A549 (cell line): ENCODE data around the gene KCNAB2. TPM values are rescaled to one million over a fixed set of nuclear protein-coding genes. Genes with fewer than 3 reads are reported as not detected.

Source experiments
- ATAC-seq, 2 experiments: fragments of 200-7000 bp in 1 of 2; fragments of >200 bp in 1 of 2; cut with Nextera tagmentation in 1 of 2; cut with Tn5 transposase in 1 of 2; 3 replicates each; pipeline versions ENCODE4 v1.8.0 to v1.9.1; 2018 to 2020; ENCODE audit warnings: mild to moderate bottlenecking in 1 of 2, moderate library complexity in 1 of 2
- CTCF ChIA-PET: fragments of 300-600 bp; sonication (Branson Sonifier 250); formaldehyde crosslinking; extraction: SDS; loops from one replicate; lab custom pipeline; 2021; ENCODE audit warnings: antibody characterized with exemption, inconsistent platforms; lab: Yijun Ruan, JAX
- POLR2A ChIA-PET: fragments of 350-600 bp; formaldehyde crosslinking; extraction: SDS; loops from one replicate; lab custom pipeline; 2021; ENCODE audit warnings: antibody characterized with exemption, inconsistent platforms; lab: Yijun Ruan, JAX
- DNase-seq, 2 experiments: peaks; one replicate each; pipeline versions ENCODE4 v3.0.0 to v3.0.0-alpha.2; 2011 to 2016; ENCODE audit warnings: low read depth in 1 of 2, low spot score in 1 of 2
- FAIRE-seq: peaks from 2 replicates; lab custom pipeline; 2011; peaks lifted over from hg19 to GRCh38; lab: Jason Lieb, UNC
- H3K27ac ChIP-seq, 2 experiments: fragments of >200 bp; sonication (Bioruptor Twin); formaldehyde crosslinking; 3 replicates each; pipeline ENCODE4 v1.5.1; 2016 to 2017
- H3K4me1 ChIP-seq: fragments of >200 bp; sonication (Bioruptor Twin); formaldehyde crosslinking; 3 replicates; pipeline ENCODE4 v1.6.1; 2016
- H3K4me2 ChIP-seq: fragments of >200 bp; sonication (Bioruptor Twin); formaldehyde crosslinking; 3 replicates; pipeline ENCODE4 v1.6.1; 2016
- H3K4me3 ChIP-seq: fragments of >200 bp; sonication (Bioruptor Twin); formaldehyde crosslinking; 3 replicates; pipeline ENCODE4 v1.5.1; 2016
- H3K9me3 ChIP-seq: fragments of >200 bp; sonication (Bioruptor Twin); formaldehyde crosslinking; 3 replicates; pipeline ENCODE4 v1.6.1; 2016
- FOSL2 ChIP-seq, 2 experiments: fragments of 450-650 bp in 1 of 2; fragments of >200 bp in 1 of 2; sonication (Bioruptor Twin) in 1 of 2; formaldehyde crosslinking; IDR thresholded peaks; 2 replicates each; pipeline versions ENCODE4 v1.5.0 to v1.6.1; 2016 to 2020; ENCODE audit warnings: mild to moderate bottlenecking in 1 of 2, moderate library complexity in 1 of 2
- HOXA7 ChIP-seq: fragments of 250-450 bp; sonication (Bioruptor Pico); IDR thresholded peaks from 2 replicates; pipeline ENCODE4 v1.5.0; 2020; ENCODE audit warnings: mild to moderate bottlenecking, moderate library complexity
- HOXB13 ChIP-seq: fragments of 250-450 bp; sonication (Bioruptor Pico); IDR thresholded peaks from 2 replicates; pipeline ENCODE4 v1.5.0; 2020; ENCODE audit warnings: low read depth, mild to moderate bottlenecking, moderate library complexity
- NFE2L2 ChIP-seq: fragments of 150-350 bp; conservative IDR thresholded peaks from 2 replicates; pipeline ENCODE4 v1.6.1; 2014; ENCODE audit warnings: low read length
- NPAS2 ChIP-seq: fragments of 250-450 bp; sonication (Bioruptor Pico); IDR thresholded peaks from 2 replicates; pipeline ENCODE4 v1.8.0; 2022; ENCODE audit warnings: mild to moderate bottlenecking, moderate library complexity, borderline replicate concordance
- SREBF2 ChIP-seq: fragments of 450-650 bp; IDR thresholded peaks from 2 replicates; pipeline ENCODE4 v1.6.1; 2014; ENCODE audit warnings: mild to moderate bottlenecking, moderate library complexity
- ZC3H11A ChIP-seq: fragments of 450-650 bp; IDR thresholded peaks from 2 replicates; pipeline ENCODE4 v1.6.1; 2014; ENCODE audit warnings: antibody characterized with exemption, mild to moderate bottlenecking
- ZFP36 ChIP-seq: fragments of 450-650 bp; IDR thresholded peaks from 2 replicates; pipeline ENCODE4 v1.6.1; 2014; ENCODE audit warnings: borderline replicate concordance; ENCODE audit not compliant: partially characterized antibody
- ZNF302 ChIP-seq: fragments of 250-450 bp; sonication (Bioruptor Pico); IDR thresholded peaks from 2 replicates; pipeline ENCODE4 v1.9.0; 2021; ENCODE audit warnings: inconsistent platforms, mild to moderate bottlenecking, moderate library complexity
- whole genome bisulfite sequencing: methylation state at CpG from one replicate; pipeline ENCODE4 v1.1.6; 2017; ENCODE audit errors: missing lambda C conversion rate; 5-methylcytosine and 5-hydroxymethylcytosine counted together
- polyA plus RNA-seq, 4 experiments: library from polyadenylated mRNA; depleted of rRNA in 3 of 4; stranded (reverse); fragments of >200 nt; fragmentation: RNase III in 1 of 4; extraction: RNeasy Plus Mini Kit Qiagen cat#74134 plus additional on column Dnase treatment in 1 of 4; gene quantifications; 2 replicates in 3 of 4; 3 replicates in 1 of 4; pipeline ENCODE4 v1.2.3, GENCODE V29; 2011 to 2017
- TF ChIP-seq, protein P1 (sequence below): fragments of 250-450 bp; sonication (Bioruptor Pico); IDR thresholded peaks from 2 replicates; pipeline ENCODE4 v1.5.0; 2021; ENCODE audit warnings: mild to moderate bottlenecking, moderate library complexity, borderline replicate concordance
- TF ChIP-seq, protein P2 (sequence below): fragments of 250-450 bp; sonication (Bioruptor Pico); IDR thresholded peaks from 2 replicates; pipeline ENCODE4 v1.5.0; 2020; ENCODE audit warnings: low read depth, mild to moderate bottlenecking, moderate library complexity

Gene KCNAB2
- polyA plus RNA-seq, 2 of the 4 experiments (the other 2 are of a cell fraction), result 7.3 to 9.9 TPM

DNA sequence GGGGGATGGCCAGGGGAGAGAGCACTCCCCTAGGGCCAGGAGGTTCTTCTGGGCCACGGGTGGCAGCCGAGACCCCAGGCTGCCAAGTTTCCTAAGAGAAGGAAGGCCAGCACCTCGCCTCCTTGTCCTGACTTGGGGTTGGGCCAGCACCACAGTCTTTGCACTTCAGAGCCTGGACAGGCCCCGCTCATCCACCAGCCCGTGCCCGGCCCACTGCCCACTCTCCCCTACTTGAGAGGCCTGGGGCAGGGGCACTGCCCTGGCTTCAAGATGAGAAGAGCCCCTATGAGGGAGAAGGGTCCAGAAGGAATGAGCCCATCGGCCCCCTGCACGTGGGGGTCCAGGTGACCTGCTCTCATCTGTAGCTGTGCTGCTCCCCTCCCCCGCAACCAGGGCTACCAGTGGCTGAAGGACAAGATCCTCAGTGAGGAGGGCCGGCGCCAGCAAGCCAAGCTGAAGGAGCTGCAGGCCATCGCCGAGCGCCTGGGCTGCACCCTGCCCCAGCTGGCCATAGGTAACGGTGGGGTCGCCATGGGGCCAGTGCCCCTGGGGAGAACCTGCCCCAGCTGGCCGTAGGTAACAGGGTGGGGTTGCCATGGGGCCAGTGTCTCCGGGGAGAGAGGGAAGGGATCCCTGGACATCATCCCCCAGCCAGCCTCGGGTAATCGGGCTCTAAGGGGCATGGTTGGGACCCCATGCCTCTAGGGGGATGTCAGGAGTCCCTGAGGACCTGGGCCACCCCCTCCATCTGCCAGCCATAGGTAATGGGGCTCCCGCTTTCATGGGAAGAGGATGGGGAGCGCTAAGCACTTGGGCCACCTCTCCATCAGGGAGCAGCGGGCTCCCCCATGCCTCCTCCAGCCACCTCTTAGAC lies 50.8 kb downstream of the KCNAB2 start:
- no peak for TF ChIP-seq ZFP36
- TF ChIP-seq, all 56 proteins: peak for 0
- 86% methylated on average over 5 of the region's 23 CpGs for WGBS
- CTCF ChIA-PET, result no interaction called here
- ATAC-seq (no peak), DNase-seq (no peak), FAIRE-seq (no peak)
- Histone ChIP-seq H3K4me1 (no peaks in the 10 kb centered on the region), H3K4me2 (no peak overlapping the region), H3K9me3 (no peaks in the 10 kb centered on the region), H3K4me3 (no peak overlapping the region), H3K27ac (no peak overlapping the region)
- POLR2A ChIA-PET, result no interaction called here

DNA sequence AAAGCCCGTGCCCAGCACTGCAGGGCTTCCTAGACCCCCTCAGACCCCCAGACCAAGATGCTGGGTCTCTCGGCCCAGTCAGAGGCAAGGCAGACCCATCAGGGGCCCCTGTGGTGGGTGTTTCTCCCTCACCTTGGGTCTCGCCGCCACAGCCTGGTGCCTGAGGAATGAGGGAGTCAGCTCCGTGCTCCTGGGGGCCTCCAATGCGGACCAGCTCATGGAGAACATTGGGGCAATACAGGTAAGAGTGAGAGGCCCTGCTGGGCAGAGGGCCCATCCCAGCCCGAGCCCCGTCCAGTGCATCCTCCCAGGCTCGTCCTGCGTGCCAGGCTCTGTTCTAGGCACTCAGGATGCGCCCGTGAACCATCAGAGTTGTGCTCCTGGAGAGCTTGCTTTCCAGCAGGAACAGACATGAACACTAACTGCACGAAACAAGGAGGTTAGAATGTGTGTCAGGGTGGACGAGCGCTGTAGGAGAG lies 51.5 kb downstream of the KCNAB2 start:
- FAIRE-seq (no peak), DNase-seq (no peak), ATAC-seq (no peak)
- ChIA-PET POLR2A (no interaction called here), CTCF (no interaction called here)
- Histone ChIP-seq H3K9me3 (no peaks in the 10 kb centered on the region), H3K27ac (no peak overlapping the region), H3K4me3 (no peak overlapping the region), H3K4me2 (no peak overlapping the region), H3K4me1 (no peaks in the 10 kb centered on the region)
- no peak for TF ChIP-seq HOXA7 (CRISPR knock-in tag)
- TF ChIP-seq, protein P1, sequence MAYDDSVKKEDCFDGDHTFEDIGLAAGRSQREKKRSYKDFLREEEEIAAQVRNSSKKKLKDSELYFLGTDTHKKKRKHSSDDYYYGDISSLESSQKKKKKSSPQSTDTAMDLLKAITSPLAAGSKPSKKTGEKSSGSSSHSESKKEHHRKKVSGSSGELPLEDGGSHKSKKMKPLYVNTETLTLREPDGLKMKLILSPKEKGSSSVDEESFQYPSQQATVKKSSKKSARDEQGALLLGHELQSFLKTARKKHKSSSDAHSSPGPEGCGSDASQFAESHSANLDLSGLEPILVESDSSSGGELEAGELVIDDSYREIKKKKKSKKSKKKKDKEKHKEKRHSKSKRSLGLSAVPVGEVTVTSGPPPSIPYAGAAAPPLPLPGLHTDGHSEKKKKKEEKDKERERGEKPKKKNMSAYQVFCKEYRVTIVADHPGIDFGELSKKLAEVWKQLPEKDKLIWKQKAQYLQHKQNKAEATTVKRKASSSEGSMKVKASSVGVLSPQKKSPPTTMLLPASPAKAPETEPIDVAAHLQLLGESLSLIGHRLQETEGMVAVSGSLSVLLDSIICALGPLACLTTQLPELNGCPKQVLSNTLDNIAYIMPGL, result no peak
- TF ChIP-seq NFE2L2, result no peak
- no peak for TF ChIP-seq SREBF2
- TF ChIP-seq, protein P2, sequence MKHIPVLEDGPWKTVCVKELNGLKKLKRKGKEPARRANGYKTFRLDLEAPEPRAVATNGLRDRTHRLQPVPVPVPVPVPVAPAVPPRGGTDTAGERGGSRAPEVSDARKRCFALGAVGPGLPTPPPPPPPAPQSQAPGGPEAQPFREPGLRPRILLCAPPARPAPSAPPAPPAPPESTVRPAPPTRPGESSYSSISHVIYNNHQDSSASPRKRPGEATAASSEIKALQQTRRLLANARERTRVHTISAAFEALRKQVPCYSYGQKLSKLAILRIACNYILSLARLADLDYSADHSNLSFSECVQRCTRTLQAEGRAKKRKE (CRISPR knock-in tag), result no peak
- TF ChIP-seq ZNF302 (CRISPR knock-in tag), result no peak
- no peak for TF ChIP-seq FOSL2 (IDR thresholded peaks at IDR 0.05)
- TF ChIP-seq FOSL2 (CRISPR knock-in tag; IDR thresholded peaks at IDR 0.05), result no peak
- TF ChIP-seq NPAS2, result no peak
- WGBS, result 81% methylated on average over 10 of the region's 15 CpGs

DNA sequence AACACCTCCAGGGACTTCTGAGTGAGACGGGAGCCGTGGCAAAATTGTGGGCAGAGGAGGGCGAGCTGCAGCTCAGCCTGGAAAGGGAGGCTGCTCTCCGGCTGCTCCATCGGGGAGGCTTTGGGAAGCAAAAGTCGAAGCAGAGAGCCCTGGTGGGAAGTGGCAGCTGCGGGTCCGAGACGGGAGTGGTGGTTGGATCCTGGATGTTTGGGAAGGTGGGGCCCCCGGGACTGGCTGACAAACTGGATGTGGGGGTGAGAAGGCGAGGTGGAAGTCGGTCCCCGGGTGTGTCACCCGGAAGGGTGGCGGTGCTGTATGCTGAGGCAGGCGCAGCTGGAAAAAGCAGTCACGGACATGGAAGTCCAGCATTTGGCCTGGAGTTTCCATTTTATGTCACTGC lies 52.1 kb downstream of the KCNAB2 start:
- FAIRE-seq (no peak), ATAC-seq (no peak), DNase-seq (no peak)
- Histone ChIP-seq H3K27ac (no peak overlapping the region), H3K4me3 (no peak overlapping the region), H3K9me3 (no peaks in the 10 kb centered on the region), H3K4me1 (no peaks in the 10 kb centered on the region), H3K4me2 (no peak overlapping the region)
- TF ChIP-seq, protein P1, result no peak
- no peak for TF ChIP-seq HOXB13 (CRISPR knock-in tag)
- TF ChIP-seq ZC3H11A, result no peak
- CTCF ChIA-PET, result no interaction called here
- WGBS, result 81% methylated on average over 17 of the region's 17 CpGs
- POLR2A ChIA-PET, result no interaction called here
